Liver (tissue), 9 donors: ENCODE results near the gene DDOST. TPM values are rescaled to one million over a fixed set of nuclear protein-coding genes. Genes with fewer than 3 reads are reported as not detected.

Experiments
- DNase-seq: peaks from one replicate; pipeline ENCODE4 v3.0.0-alpha.2; 2017; ENCODE audit warnings: low spot score
- H3K27ac ChIP-seq, 2 donors: one replicate each; pipeline ENCODE4 v1.7.0; 2013; ENCODE audit warnings: inconsistent platforms in 2 of 2, low read length in 2 of 2, control low read depth in 1 of 2, low read depth in 1 of 2, mild to moderate bottlenecking in 1 of 2
- H3K27me3 ChIP-seq, 4 donors: one replicate each; pipeline versions ENCODE4 v1.6.1 to v1.7.0; 2013; ENCODE audit warnings: low read length in 3 of 4, inconsistent platforms in 1 of 4, mild to moderate bottlenecking in 1 of 4, moderate library complexity in 1 of 4; ENCODE audit not compliant: control insufficient read depth in 4 of 4, insufficient read depth in 4 of 4
- H3K36me3 ChIP-seq, 4 donors: one replicate each; pipeline versions ENCODE4 v1.6.1 to v1.7.0; 2013; ENCODE audit warnings: low read length in 3 of 4, mild to moderate bottlenecking in 3 of 4, low read depth in 1 of 4, moderate library complexity in 1 of 4; ENCODE audit not compliant: control insufficient read depth in 4 of 4, insufficient read depth in 3 of 4
- H3K4me1 ChIP-seq, 4 donors: one replicate each; pipeline versions ENCODE4 v1.6.1 to v1.7.0; 2013; ENCODE audit warnings: low read length in 3 of 4, mild to moderate bottlenecking in 3 of 4, moderate library complexity in 1 of 4; ENCODE audit not compliant: control insufficient read depth in 4 of 4, insufficient read depth in 4 of 4
- H3K4me3 ChIP-seq, 3 donors: one replicate each; pipeline versions ENCODE4 v1.6.1 to v1.7.0; 2013; ENCODE audit warnings: low read length in 3 of 3, control low read depth in 1 of 3, low read depth in 1 of 3, mild to moderate bottlenecking in 1 of 3
- H3K9ac ChIP-seq, 2 donors: one replicate each; pipeline ENCODE4 v1.7.0; 2013; ENCODE audit warnings: low read length in 2 of 2, mild to moderate bottlenecking in 2 of 2, moderate library complexity in 2 of 2, control low read depth in 1 of 2, low read depth in 1 of 2
- H3K9me3 ChIP-seq, 4 donors: one replicate each; pipeline versions ENCODE4 v1.6.1 to v1.7.0; 2013; ENCODE audit warnings: low read length in 3 of 4; ENCODE audit not compliant: control insufficient read depth in 4 of 4
- EGR1 ChIP-seq, 2 donors: IDR thresholded peaks; 2 replicates each; pipeline ENCODE4 v1.6.1; 2016 to 2018; ENCODE audit warnings: antibody characterized with exemption in 2 of 2, low read depth in 2 of 2
- FOXA1 ChIP-seq: IDR thresholded peaks from 2 replicates; pipeline ENCODE4 v1.6.1; 2016; ENCODE audit warnings: antibody characterized with exemption
- FOXA2 ChIP-seq: IDR thresholded peaks from 2 replicates; pipeline ENCODE4 v1.6.1; 2016; ENCODE audit warnings: antibody characterized with exemption
- GABPA ChIP-seq, 2 donors: IDR thresholded peaks in 1 of 2; conservative IDR thresholded peaks in 1 of 2; 2 replicates each; pipeline ENCODE4 v1.6.1; 2016; ENCODE audit warnings: antibody characterized with exemption in 2 of 2, mild to moderate bottlenecking in 1 of 2, moderate library complexity in 1 of 2
- HNF4A ChIP-seq, 2 donors: conservative IDR thresholded peaks; 2 replicates each; pipeline ENCODE4 v1.6.1; 2016; ENCODE audit warnings: antibody characterized with exemption in 2 of 2, mild to moderate bottlenecking in 2 of 2
- JUND ChIP-seq, 2 donors: IDR thresholded peaks; 2 replicates each; pipeline ENCODE4 v1.6.1; 2016; ENCODE audit warnings: antibody characterized with exemption in 2 of 2
- NR2F2 ChIP-seq: IDR thresholded peaks from 2 replicates; pipeline ENCODE4 v1.6.1; 2016; ENCODE audit warnings: antibody characterized with exemption
- RAD21 ChIP-seq, 2 donors: IDR thresholded peaks; 2 replicates each; pipeline ENCODE4 v1.6.1; 2016; ENCODE audit warnings: antibody characterized with exemption in 2 of 2, mild to moderate bottlenecking in 2 of 2
- RXRA ChIP-seq, 2 donors: IDR thresholded peaks; 2 replicates each; pipeline ENCODE4 v1.6.1; 2017 to 2018; ENCODE audit warnings: antibody characterized with exemption in 2 of 2, mild to moderate bottlenecking in 1 of 2
- SP1 ChIP-seq: IDR thresholded peaks from 2 replicates; pipeline ENCODE4 v1.6.1; 2018; ENCODE audit warnings: antibody characterized with exemption, mild to moderate bottlenecking
- YY1 ChIP-seq: IDR thresholded peaks from 2 replicates; pipeline ENCODE4 v1.6.1; 2016; ENCODE audit warnings: antibody characterized with exemption, mild to moderate bottlenecking
- WGBS: extraction: QIAGEN DNeasy Blood & Tissue Kit; methylation state at CpG from one replicate; pipeline ENCODE4 v1.1.7; 2013; 5-methylcytosine and 5-hydroxymethylcytosine counted together
- polyA plus RNA-seq, 2 donors: library from polyadenylated mRNA; stranded (reverse) in 1 of 2; unstranded in 1 of 2; fragments of 200-250 nt in 1 of 2; fragments of >200 nt in 1 of 2; fragmentation: Nextera tagmentation in 1 of 2; extraction: Ambion mirVana in 1 of 2; gene quantifications; one replicate each; pipeline versions ENCODE4 v1.2.1 to v1.2.3, GENCODE V29; 2013 to 2015
- total RNA-seq, 2 donors: library from RNA; depleted of rRNA; stranded (reverse); fragments of >200 nt; gene quantifications; one replicate each; pipeline ENCODE4 v1.2.3, GENCODE V29; 2014
- TF ChIP-seq, protein P1 (sequence below): IDR thresholded peaks from 2 replicates; pipeline ENCODE4 v1.6.1; 2016; ENCODE audit warnings: antibody characterized with exemption
- TF ChIP-seq, protein P2 (sequence below): IDR thresholded peaks from 2 replicates; pipeline ENCODE4 v1.6.1; 2016; ENCODE audit warnings: antibody characterized with exemption
- TF ChIP-seq, protein P3 (sequence below): IDR thresholded peaks from 2 replicates; pipeline ENCODE4 v1.6.1; 2016; ENCODE audit warnings: antibody characterized with exemption, mild to moderate bottlenecking
- TF ChIP-seq, protein P4 (sequence below): IDR thresholded peaks from 2 replicates; pipeline ENCODE4 v1.6.1; 2016; ENCODE audit warnings: antibody characterized with exemption
- TF ChIP-seq, protein P5 (sequence below): fragments of 150-350 bp; IDR thresholded peaks from 2 replicates; pipeline ENCODE4 v1.5.1; 2017; ENCODE audit warnings: improper control_type of control experiment, low read depth, low read length; ENCODE audit not compliant: missing input control
- donor health status: healthy.
- donor health status: healthy.
- donor health status: healthy.
- donor health status: healthy.
- donor health status: healthy.

Gene DDOST
- total and polyA plus RNA-seq, 4 donors = 70.2 to 193 (median 164) TPM

DNA sequence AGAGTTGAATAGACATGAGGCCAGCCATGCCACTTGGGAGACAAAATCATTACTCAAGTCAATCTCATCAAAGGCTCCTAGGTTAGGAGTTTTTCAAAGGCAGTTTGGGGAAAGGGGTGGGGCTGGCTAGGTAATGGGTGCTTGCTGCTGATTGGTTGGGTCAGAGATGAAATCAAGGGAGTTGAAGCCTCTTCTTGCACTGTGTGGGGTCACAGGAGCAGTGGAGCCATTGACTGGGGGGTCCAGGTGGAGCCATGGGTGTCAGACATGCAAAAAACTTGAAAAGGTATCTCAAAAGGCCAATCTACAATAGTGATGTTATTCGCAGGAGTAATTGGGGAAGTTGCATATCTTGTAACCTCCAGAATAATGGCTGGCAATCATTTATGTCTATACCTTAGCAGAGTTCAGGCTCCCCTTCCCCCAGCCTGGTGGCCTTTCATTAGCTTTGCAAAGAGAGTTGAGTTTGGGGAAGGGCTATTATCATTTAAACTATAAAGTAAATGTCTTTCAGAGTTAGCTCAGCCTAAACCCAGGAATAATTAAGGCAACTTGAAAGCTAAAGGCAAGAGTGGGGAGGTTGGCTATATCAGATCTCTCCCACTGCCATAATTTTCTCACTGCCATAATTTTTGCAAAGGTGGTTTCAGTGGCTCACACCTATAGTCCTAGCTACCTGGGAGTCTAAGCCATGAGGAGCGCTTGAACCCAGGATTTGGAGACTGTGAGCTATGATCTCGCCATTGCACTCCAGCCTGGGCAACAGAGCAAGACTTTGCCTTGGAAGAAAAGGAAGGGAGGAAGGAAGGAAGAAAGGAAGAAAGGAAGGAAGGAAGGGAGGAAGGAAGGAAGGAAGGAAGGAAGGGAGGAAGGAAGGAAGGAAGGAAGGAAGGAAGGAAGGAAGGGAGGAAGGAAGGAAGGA lies 35.7 kb downstream of the DDOST start:
- no peak for DNase-seq
- 84% methylated on average over 3 of the region's 3 CpGs for WGBS
- TF ChIP-seq, protein P1, sequence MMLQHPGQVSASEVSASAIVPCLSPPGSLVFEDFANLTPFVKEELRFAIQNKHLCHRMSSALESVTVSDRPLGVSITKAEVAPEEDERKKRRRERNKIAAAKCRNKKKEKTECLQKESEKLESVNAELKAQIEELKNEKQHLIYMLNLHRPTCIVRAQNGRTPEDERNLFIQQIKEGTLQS = no peak
- TF ChIP-seq RAD21 (IDR thresholded peaks at IDR 0.05) = no peak
- TF ChIP-seq NR2F2 = no peak
- Histone ChIP-seq H3K27me3 (no peaks in the 10 kb centered on the region), H3K27ac (no peak overlapping the region), H3K4me3 (no peak overlapping the region), H3K9ac (no peak overlapping the region), H3K9me3 (no peaks in the 10 kb centered on the region), H3K36me3 (no peaks in the 10 kb centered on the region), H3K4me1 (no peaks in the 10 kb centered on the region)

DNA sequence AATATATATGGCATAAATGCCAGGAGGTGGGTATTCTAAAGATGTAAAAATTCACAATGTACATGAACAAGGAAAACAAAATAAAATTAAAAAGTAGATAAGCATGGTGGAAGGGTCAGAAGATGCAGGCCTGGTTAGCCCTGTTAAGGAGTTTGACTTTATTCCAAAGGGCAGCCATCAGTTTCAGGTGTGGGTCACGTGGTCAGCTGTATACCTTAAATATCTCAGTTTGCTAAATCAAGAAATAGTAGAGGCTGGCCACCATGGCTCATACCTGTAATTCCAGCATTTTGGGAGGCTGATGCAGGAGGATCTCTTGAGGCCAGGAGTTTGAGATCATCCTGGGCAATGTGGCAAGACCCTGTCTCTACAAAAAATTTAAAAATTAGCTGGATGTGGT lies 36.5 kb downstream of the DDOST start:
- Histone ChIP-seq H3K36me3 (no peaks in the 10 kb centered on the region), H3K27ac (no peak overlapping the region), H3K27me3 (no peaks in the 10 kb centered on the region), H3K4me3 (no peak overlapping the region), H3K9ac (no peak overlapping the region), H3K9me3 (no peaks in the 10 kb centered on the region), H3K4me1 (no peaks in the 10 kb centered on the region)
- 96% methylated on average over 1 of the region's 1 CpG for WGBS
- TF ChIP-seq RAD21 (IDR thresholded peaks at IDR 0.05) = no peak
- TF ChIP-seq RXRA (IDR thresholded peaks at IDR 0.05) = no peak
- no peak for TF ChIP-seq EGR1 (IDR thresholded peaks at IDR 0.05; ENCODE audit: low read depth in 2 of 2)
- TF ChIP-seq JUND (IDR thresholded peaks at IDR 0.05) = no peak
- no peak for TF ChIP-seq FOXA2
- TF ChIP-seq, protein P2, sequence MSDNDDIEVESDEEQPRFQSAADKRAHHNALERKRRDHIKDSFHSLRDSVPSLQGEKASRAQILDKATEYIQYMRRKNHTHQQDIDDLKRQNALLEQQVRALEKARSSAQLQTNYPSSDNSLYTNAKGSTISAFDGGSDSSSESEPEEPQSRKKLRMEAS = no peak
- TF ChIP-seq HNF4A (conservative IDR thresholded peaks at IDR 0.05) = no peak
- no peak for TF ChIP-seq FOXA1
- TF ChIP-seq, protein P1 = no peak
- TF ChIP-seq NR2F2 = no peak
- no peak for TF ChIP-seq SP1
- TF ChIP-seq GABPA (IDR thresholded peaks at IDR 0.05 in 1 of 2, conservative IDR thresholded peaks at IDR 0.05 in 1 of 2) = no peak
- TF ChIP-seq, protein P3, sequence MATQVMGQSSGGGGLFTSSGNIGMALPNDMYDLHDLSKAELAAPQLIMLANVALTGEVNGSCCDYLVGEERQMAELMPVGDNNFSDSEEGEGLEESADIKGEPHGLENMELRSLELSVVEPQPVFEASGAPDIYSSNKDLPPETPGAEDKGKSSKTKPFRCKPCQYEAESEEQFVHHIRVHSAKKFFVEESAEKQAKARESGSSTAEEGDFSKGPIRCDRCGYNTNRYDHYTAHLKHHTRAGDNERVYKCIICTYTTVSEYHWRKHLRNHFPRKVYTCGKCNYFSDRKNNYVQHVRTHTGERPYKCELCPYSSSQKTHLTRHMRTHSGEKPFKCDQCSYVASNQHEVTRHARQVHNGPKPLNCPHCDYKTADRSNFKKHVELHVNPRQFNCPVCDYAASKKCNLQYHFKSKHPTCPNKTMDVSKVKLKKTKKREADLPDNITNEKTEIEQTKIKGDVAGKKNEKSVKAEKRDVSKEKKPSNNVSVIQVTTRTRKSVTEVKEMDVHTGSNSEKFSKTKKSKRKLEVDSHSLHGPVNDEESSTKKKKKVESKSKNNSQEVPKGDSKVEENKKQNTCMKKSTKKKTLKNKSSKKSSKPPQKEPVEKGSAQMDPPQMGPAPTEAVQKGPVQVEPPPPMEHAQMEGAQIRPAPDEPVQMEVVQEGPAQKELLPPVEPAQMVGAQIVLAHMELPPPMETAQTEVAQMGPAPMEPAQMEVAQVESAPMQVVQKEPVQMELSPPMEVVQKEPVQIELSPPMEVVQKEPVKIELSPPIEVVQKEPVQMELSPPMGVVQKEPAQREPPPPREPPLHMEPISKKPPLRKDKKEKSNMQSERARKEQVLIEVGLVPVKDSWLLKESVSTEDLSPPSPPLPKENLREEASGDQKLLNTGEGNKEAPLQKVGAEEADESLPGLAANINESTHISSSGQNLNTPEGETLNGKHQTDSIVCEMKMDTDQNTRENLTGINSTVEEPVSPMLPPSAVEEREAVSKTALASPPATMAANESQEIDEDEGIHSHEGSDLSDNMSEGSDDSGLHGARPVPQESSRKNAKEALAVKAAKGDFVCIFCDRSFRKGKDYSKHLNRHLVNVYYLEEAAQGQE = no peak
- TF ChIP-seq YY1 = no peak
- TF ChIP-seq, protein P4, sequence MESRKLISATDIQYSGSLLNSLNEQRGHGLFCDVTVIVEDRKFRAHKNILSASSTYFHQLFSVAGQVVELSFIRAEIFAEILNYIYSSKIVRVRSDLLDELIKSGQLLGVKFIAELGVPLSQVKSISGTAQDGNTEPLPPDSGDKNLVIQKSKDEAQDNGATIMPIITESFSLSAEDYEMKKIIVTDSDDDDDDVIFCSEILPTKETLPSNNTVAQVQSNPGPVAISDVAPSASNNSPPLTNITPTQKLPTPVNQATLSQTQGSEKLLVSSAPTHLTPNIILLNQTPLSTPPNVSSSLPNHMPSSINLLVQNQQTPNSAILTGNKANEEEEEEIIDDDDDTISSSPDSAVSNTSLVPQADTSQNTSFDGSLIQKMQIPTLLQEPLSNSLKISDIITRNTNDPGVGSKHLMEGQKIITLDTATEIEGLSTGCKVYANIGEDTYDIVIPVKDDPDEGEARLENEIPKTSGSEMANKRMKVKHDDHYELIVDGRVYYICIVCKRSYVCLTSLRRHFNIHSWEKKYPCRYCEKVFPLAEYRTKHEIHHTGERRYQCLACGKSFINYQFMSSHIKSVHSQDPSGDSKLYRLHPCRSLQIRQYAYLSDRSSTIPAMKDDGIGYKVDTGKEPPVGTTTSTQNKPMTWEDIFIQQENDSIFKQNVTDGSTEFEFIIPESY = no peak
- TF ChIP-seq, protein P5, sequence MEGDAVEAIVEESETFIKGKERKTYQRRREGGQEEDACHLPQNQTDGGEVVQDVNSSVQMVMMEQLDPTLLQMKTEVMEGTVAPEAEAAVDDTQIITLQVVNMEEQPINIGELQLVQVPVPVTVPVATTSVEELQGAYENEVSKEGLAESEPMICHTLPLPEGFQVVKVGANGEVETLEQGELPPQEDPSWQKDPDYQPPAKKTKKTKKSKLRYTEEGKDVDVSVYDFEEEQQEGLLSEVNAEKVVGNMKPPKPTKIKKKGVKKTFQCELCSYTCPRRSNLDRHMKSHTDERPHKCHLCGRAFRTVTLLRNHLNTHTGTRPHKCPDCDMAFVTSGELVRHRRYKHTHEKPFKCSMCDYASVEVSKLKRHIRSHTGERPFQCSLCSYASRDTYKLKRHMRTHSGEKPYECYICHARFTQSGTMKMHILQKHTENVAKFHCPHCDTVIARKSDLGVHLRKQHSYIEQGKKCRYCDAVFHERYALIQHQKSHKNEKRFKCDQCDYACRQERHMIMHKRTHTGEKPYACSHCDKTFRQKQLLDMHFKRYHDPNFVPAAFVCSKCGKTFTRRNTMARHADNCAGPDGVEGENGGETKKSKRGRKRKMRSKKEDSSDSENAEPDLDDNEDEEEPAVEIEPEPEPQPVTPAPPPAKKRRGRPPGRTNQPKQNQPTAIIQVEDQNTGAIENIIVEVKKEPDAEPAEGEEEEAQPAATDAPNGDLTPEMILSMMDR = no peak
- DNase-seq = no peak
